NCI-H226 (cell line): ENCODE measurements around the gene PDZRN4.
"Not testable (repeated sequence)": the region's sequence is repeated elsewhere in the genome, so short reads cannot be mapped to it uniquely, and the experiment has no call there.

Source experiments
- DNase-seq: peaks from one replicate; pipeline ENCODE4 v3.0.0-alpha.2; 2015

Gene PDZRN4

DNA sequence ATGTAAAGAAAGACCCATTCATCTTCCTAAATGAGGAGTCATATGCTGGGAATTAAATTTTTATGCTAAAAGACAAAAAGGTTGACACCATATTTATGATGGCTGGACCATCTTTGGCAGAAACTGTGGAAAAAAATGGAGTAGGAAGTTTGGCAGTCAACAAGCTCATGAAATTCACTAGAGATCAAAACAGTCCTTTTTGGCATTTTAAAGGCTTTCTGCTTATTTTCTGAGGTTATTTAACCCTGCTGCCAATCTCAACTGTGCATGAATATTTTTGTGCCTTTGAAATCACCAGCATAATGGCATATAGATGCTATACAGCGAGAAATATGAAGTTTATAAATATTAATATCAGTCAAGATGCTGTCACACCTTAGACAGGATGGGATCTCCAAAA is 399.5 kb downstream of the PDZRN4 start:
- no peak for DNase-seq

DNA sequence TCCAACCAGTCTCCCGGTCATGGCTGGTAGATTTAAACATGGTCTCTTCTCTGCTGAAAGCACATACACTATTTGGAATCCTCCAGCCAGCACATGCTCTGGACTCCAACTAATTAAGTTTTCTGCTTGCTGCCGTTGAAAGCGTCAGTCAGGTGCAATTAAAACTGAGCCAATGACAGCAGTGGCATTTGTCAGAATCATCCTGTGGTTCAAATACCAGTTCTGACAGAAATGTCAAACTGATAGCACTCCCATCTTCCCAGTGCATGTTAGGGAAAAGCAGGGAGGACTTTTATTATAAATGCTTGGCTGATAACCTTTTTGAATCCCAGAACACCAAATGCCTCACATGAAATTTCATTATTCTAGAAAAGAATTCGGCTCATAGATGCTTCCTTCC is 401.8 kb downstream of the PDZRN4 start:
- no peak for DNase-seq

DNA sequence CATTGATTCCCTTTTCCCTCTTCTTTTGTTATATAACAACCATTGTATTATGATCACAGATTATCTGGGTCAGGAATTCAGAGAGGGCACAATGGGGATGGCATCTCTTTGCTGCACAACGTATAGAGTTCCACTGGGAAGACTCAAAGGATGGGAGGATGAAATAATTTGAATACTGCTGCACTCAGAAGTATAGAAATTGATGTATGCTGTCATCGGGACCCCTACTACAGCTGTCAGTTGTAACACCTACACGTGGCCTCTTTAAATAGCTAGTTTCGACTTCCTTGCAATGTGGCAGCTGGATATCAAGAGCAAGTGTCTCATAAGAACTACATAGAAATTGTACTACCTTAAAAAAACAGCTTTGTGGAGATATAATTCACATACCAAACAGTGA is 408.1 kb downstream of the PDZRN4 start:
- no peak for DNase-seq

GRCh38 chr12:41604830-41605229 is 416.7 kb downstream of the PDZRN4 start:
- DNase-seq, result peak; percentile 50

GRCh38 chr12:41605545-41606305 is 417.6 kb downstream of the PDZRN4 start:
- DNase-seq, result no peak

- no peak for DNase-seq
Observed at GRCh38 chr12:41606468-41607445, 418.6 kb downstream of the PDZRN4 start.

DNA sequence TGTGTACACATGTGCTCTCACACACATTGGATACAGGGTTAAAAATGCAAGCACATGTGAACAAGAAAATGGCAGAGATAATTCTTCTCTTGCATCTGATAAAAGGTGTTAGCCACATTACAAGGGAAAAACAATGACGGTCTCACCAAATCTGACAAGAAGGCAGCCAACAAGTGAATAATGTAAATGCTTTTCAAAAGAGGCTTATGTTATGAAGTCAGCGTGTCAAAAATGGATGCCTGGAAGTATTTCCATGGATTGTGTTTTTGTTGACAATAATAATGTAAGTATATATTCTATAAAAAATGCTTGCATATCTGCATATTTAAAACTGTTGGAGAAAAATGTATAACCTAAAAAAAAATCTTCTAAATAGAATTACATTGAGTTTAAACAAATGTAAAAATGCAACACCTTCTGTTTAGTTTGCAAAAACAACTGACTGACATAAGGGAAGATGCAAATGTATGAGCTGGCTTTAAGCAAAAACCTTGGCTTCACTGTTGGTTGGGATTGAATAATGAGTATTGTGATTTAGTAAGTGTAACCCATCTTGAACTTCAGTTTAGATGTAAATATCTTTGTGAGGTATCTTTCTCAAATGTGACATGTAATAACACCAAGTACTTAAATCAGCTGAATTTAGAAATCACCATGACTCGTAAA is 424.9 kb downstream of the PDZRN4 start:
- DNase-seq, result no peak

DNA sequence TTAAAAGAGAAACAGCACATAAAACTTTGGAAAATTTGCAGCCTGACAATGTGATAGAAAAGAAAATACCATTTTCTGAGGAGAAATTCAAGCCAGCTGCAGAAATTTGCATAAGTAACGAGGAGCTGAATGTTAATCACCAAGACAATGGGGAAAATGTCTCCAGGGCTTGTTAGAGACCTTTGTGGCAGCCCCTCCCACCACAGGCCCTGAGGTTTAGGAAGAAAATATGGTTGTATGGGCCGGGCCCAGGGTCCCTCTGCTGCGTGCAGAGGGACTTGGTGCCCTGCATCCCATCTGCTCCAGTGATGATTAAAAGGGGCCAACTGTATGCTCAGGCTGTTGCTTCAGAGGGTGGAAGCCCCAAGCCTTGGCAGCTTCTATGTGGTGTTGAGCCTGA is 427.1 kb downstream of the PDZRN4 start:
- DNase-seq, result not testable (repeated sequence)

- DNase-seq, result no peak
Observed at GRCh38 chr12:41619705-41620104, 431.6 kb downstream of the PDZRN4 start.

GRCh38 chr12:41621291-41621690 is 433.2 kb downstream of the PDZRN4 start:
- DNase-seq, result no peak
